H9 (cell line): ENCODE results near the gene UBR2. TPM values are rescaled to one million over a fixed set of nuclear protein-coding genes. Genes with fewer than 3 reads are reported as not detected.

ENCODE experiments used
- DNase-seq: peaks from one replicate; pipeline ENCODE4 v3.0.0-alpha.2; 2017
- H2AFZ ChIP-seq: one replicate; pipeline ENCODE4 v1.6.1; 2013; ENCODE audit warnings: mild to moderate bottlenecking, low read length, control low read depth, moderate library complexity
- H2AK5ac ChIP-seq: 2 replicates; pipeline ENCODE4 v1.6.1; 2013; ENCODE audit warnings: low read length, control low read depth, mixed read lengths; ENCODE audit not compliant: insufficient read length
- H2BK120ac ChIP-seq: one replicate; pipeline ENCODE4 v1.6.1; 2013; ENCODE audit warnings: low read depth, mild to moderate bottlenecking, low read length, control low read depth, inconsistent platforms; ENCODE audit not compliant: poor library complexity, severe bottlenecking
- H2BK12ac ChIP-seq: 2 replicates; pipeline ENCODE4 v1.6.1; 2013; ENCODE audit warnings: low read length, control low read depth, mixed read lengths, low read depth; ENCODE audit not compliant: insufficient read length
- H2BK15ac ChIP-seq: 2 replicates; pipeline ENCODE4 v1.6.1; 2013; ENCODE audit warnings: low read depth, low read length, control low read depth
- H2BK20ac ChIP-seq: one replicate; pipeline ENCODE4 v1.6.1; 2013; ENCODE audit warnings: low read depth, mild to moderate bottlenecking, low read length, control low read depth, inconsistent platforms; ENCODE audit not compliant: poor library complexity, severe bottlenecking
- H2BK5ac ChIP-seq: 2 replicates; pipeline ENCODE4 v1.6.1; 2013; ENCODE audit warnings: low read length, control low read depth, mixed read lengths; ENCODE audit not compliant: insufficient read length
- H3K14ac ChIP-seq: 2 replicates; pipeline ENCODE4 v1.6.1; 2013; ENCODE audit warnings: low read length, control low read depth; ENCODE audit not compliant: insufficient read depth
- H3K18ac ChIP-seq: 2 replicates; pipeline ENCODE4 v1.6.1; 2013; ENCODE audit warnings: low read depth, mild to moderate bottlenecking, mixed read lengths, low read length, control low read depth; ENCODE audit not compliant: insufficient read length
- H3K23ac ChIP-seq: 2 replicates; pipeline ENCODE4 v1.6.1; 2013; ENCODE audit warnings: low read length, control low read depth, mixed read lengths, low read depth; ENCODE audit not compliant: insufficient read length
- H3K23me2 ChIP-seq: 2 replicates; pipeline ENCODE4 v1.6.1; 2013; ENCODE audit warnings: low read depth, mild to moderate bottlenecking, mixed read lengths, low read length, control low read depth; ENCODE audit not compliant: insufficient read length, poor library complexity, severe bottlenecking
- H3K27ac ChIP-seq: 2 replicates; pipeline ENCODE4 v1.5.1; 2013; ENCODE audit warnings: low read length, control low read depth, mixed read lengths, low read depth; ENCODE audit not compliant: insufficient read length
- H3K27me3 ChIP-seq: 2 replicates; pipeline ENCODE4 v1.6.1; 2013; ENCODE audit warnings: low read length, control low read depth, inconsistent platforms; ENCODE audit not compliant: insufficient read depth
- H3K4ac ChIP-seq: 2 replicates; pipeline ENCODE4 v1.6.1; 2013; ENCODE audit warnings: low read depth, mild to moderate bottlenecking, control low read depth, inconsistent platforms, low read length, moderate library complexity
- H3K4me1 ChIP-seq: 2 replicates; pipeline ENCODE4 v1.6.1; 2013; ENCODE audit warnings: low read length, control low read depth, inconsistent platforms; ENCODE audit not compliant: insufficient read depth
- H3K4me2 ChIP-seq: 2 replicates; pipeline ENCODE4 v1.6.1; 2013; ENCODE audit warnings: low read length, control low read depth, mixed read lengths; ENCODE audit not compliant: insufficient read length, insufficient read depth
- H3K56ac ChIP-seq: 2 replicates; pipeline ENCODE4 v1.6.1; 2013; ENCODE audit warnings: low read depth, mild to moderate bottlenecking, mixed read lengths, low read length, control low read depth; ENCODE audit not compliant: insufficient read length
- H3K79me1 ChIP-seq: 2 replicates; pipeline ENCODE4 v1.6.1; 2013; ENCODE audit warnings: low read depth, mild to moderate bottlenecking, moderate library complexity, low read length, control low read depth, inconsistent platforms; ENCODE audit not compliant: insufficient read depth, poor library complexity, severe bottlenecking
- H3K79me2 ChIP-seq: 2 replicates; pipeline ENCODE4 v1.6.1; 2013; ENCODE audit warnings: low read length, control low read depth, inconsistent platforms; ENCODE audit not compliant: insufficient read depth
- H3K9ac ChIP-seq: 2 replicates; pipeline ENCODE4 v1.6.1; 2013; ENCODE audit warnings: low read length, control low read depth, mixed read lengths; ENCODE audit not compliant: insufficient read length; ENCODE audit errors: extremely low read depth
- H3K9me3 ChIP-seq: one replicate; pipeline ENCODE4 v1.6.1; 2013; ENCODE audit warnings: low read depth, low read length, inconsistent platforms; ENCODE audit not compliant: control insufficient read depth
- H3T11ph ChIP-seq: one replicate; pipeline ENCODE4 v1.6.1; 2013; ENCODE audit warnings: mild to moderate bottlenecking, low read length, control low read depth, inconsistent platforms
- H4K20me1 ChIP-seq: one replicate; pipeline ENCODE4 v1.6.1; 2013; ENCODE audit not compliant: control insufficient read depth, insufficient read length, insufficient read depth
- H4K5ac ChIP-seq: 2 replicates; pipeline ENCODE4 v1.6.1; 2013; ENCODE audit warnings: low read depth, mild to moderate bottlenecking, mixed read lengths, low read length, control low read depth; ENCODE audit not compliant: insufficient read length
- H4K8ac ChIP-seq: replicated peaks from 2 replicates; pipeline ENCODE4 v1.6.1; 2013; ENCODE audit warnings: low read length, control low read depth, mixed read lengths, low read depth; ENCODE audit not compliant: insufficient read length
- H4K91ac ChIP-seq: 2 replicates; pipeline ENCODE4 v1.6.1; 2013; ENCODE audit warnings: low read depth, mild to moderate bottlenecking, moderate library complexity, mixed read lengths, low read length, control low read depth; ENCODE audit not compliant: insufficient read length
- H3K27ac Mint-ChIP-seq, 3 experiments: 2 replicates in 2 of 3; 3 replicates in 1 of 3; pipeline ENCODE4 v1.8.0; 2020 to 2021; ENCODE audit warnings: mixed read lengths in 3 of 3, mild to moderate bottlenecking in 1 of 3, moderate library complexity in 1 of 3
- H3K27me3 Mint-ChIP-seq: 2 replicates; pipeline ENCODE4 v1.8.0; 2021; ENCODE audit warnings: low read depth, mild to moderate bottlenecking, moderate library complexity, mixed read lengths
- H3K36me3 Mint-ChIP-seq, 3 experiments: 2 replicates in 2 of 3; 3 replicates in 1 of 3; pipeline ENCODE4 v1.8.0; 2020 to 2021; ENCODE audit warnings: low read depth in 3 of 3, mixed read lengths in 3 of 3; ENCODE audit not compliant: insufficient read depth in 1 of 3
- H3K4me1 Mint-ChIP-seq, 2 experiments: 2 replicates each; pipeline ENCODE4 v1.8.0; 2020; ENCODE audit warnings: mixed read lengths in 2 of 2
- H3K4me3 Mint-ChIP-seq, 2 experiments: 2 replicates in 1 of 2; 3 replicates in 1 of 2; pipeline ENCODE4 v1.8.0; 2020 to 2021; ENCODE audit warnings: mild to moderate bottlenecking in 2 of 2, mixed read lengths in 2 of 2, moderate library complexity in 1 of 2
- H3K9me3 Mint-ChIP-seq, 2 experiments: 2 replicates in 1 of 2; 3 replicates in 1 of 2; pipeline ENCODE4 v1.8.0; 2020; ENCODE audit warnings: mild to moderate bottlenecking in 2 of 2, mixed read lengths in 2 of 2, moderate library complexity in 1 of 2
- CTCF ChIP-seq: fragments of 200-600 bp; sonication (generic); conservative IDR thresholded peaks from 3 replicates; pipeline ENCODE4 v1.8.0; 2021; ENCODE audit warnings: antibody characterized with exemption, mild to moderate bottlenecking
- WGBS: extraction: QIAGEN DNeasy Blood & Tissue Kit; methylation state at CpG from one replicate; pipeline ENCODE4 v1.1.7; 2013; ENCODE audit warnings: missing lambda C conversion rate, low lambda C conversion rate, mixed read lengths; ENCODE audit not compliant: insufficient read length; ENCODE audit errors: extremely low coverage; 5-methylcytosine and 5-hydroxymethylcytosine counted together
- total RNA-seq: library from RNA; stranded (reverse); gene quantifications from 2 replicates; pipeline ENCODE4 v1.2.1, GENCODE V29; 2021

The UBR2 gene
- total RNA-seq, 1 experiment from 2014 or later = 18.7 TPM

- Mint-ChIP-seq H3K27ac (no peak overlapping the region; a peak in 1 of 7 replicates), H3K4me1 (no peaks in the 10 kb centered on the region), H3K9me3 (peaks cover 3 to 13% of the 10 kb centered on the region in 2 experiments; a peak in 3 of 5 replicates), H3K36me3 (peaks cover 36 to 74% (median 59%) of the 10 kb centered on the region in 3 experiments), H3K4me3 (no peak overlapping the region), H3K27me3 (no peaks in the 10 kb centered on the region)
- no peak overlapping the region for H3K4me2 ChIP-seq
- DNase-seq = no peak
- no peak overlapping the region for H2AFZ ChIP-seq
- no peak for TF ChIP-seq CTCF
- H3K4ac ChIP-seq = no peak overlapping the region
- no peaks in the 10 kb centered on the region for H3K4me1 ChIP-seq
- H3K9ac ChIP-seq = no peak overlapping the region
- no peak overlapping the region for H4K5ac ChIP-seq
- no peak overlapping the region for H3K23ac ChIP-seq
- no peak overlapping the region for H3K14ac ChIP-seq
- no peaks in the 10 kb centered on the region for H3K79me1 ChIP-seq
- no peaks in the 10 kb centered on the region for H3K9me3 ChIP-seq
- H3K27ac ChIP-seq = no peak overlapping the region
- H4K8ac ChIP-seq = no peak overlapping the region
- no peak overlapping the region for H2BK15ac ChIP-seq
- no peaks in the 10 kb centered on the region for H3K27me3 ChIP-seq
- no peak overlapping the region for H3K56ac ChIP-seq
- no peak overlapping the region for H2BK5ac ChIP-seq
- H2BK12ac ChIP-seq = no peak overlapping the region
- H2AK5ac ChIP-seq = no peak overlapping the region
- no CpG with 5 or more reads among the region's 5 CpGs for WGBS
- no peak overlapping the region for H4K91ac ChIP-seq
- H3K23me2 ChIP-seq = no peaks in the 10 kb centered on the region
- H3K79me2 ChIP-seq = no peaks in the 10 kb centered on the region
- no peaks in the 10 kb centered on the region for H4K20me1 ChIP-seq
- no peak overlapping the region for H2BK20ac ChIP-seq
- H2BK120ac ChIP-seq = no peak overlapping the region
- no peak overlapping the region for H3K18ac ChIP-seq
- no peak overlapping the region for H3T11ph ChIP-seq
Observed at GRCh38 chr6:42690151-42690702, 126.4 kb downstream of the UBR2 start.
